ENCODE data around the gene RALGPS1.

RALGPS1 gene

GRCh38 chr9:126957687-126958053, 43.1 kb downstream of the RALGPS1 start:
- DNase-seq = no peak

DNA sequence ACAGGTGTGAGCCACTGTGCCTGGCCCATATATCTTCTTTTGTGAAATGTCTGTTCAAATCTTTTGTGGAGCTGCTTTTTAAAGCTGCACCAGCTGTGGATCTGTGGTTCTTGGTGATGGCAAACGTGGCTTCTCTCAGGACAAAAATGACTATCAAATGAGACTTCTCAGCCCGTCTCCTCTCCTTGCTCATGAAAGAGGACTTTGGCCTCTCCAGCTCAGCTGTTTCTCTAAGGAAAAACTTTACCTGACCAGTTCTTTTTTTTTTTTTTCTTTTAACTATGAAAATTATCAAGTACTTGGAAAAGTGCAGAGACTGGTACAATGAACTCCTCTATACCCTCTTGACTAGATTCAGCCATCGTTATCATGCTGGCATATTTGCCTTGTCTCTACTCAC, 44.8 kb downstream of the RALGPS1 start:
- no peak for DNase-seq

DNA sequence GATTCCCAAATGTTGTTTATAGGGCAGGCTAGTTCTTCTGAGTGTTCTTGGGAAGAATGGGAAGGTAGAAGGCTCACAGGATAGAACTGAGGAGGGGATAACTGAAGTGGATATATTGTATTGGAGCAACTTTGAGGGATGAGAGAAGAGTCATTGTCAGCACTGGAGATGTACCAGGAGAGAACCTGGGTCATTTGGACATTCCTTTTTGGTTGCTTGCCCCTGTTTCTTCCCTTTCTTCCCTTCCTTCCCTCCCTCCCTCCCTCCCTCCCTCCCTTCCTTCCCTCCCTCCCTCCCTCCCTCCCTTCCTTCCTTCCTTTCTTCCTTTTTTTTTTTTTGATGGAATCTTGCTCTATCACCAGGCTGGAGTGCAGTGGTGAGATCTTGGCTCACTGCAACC, 45.3 kb downstream of the RALGPS1 start:
- no peak for DNase-seq

GRCh38 chr9:126962336-126962735, 47.8 kb downstream of the RALGPS1 start:
- DNase-seq = no peak

DNA sequence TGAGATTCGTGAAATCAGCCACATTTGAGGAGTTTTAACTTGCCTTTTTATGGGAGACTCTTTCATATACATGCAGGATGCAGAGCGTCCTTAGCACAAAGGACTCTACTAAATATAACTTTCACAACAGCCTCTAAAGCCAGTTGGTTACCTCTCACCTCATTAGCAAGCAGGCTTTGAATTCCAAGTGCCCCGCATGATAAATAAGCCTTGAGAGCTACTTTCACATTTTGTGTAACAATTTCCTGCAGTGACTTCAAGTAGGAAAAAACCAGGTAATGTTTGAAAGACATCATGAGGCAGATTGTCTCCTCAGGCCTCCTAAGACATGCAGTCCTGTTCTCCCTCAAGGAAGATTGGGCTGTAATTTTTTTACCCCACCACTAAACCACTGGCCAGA, 50.5 kb downstream of the RALGPS1 start:
- no peak for DNase-seq

DNA sequence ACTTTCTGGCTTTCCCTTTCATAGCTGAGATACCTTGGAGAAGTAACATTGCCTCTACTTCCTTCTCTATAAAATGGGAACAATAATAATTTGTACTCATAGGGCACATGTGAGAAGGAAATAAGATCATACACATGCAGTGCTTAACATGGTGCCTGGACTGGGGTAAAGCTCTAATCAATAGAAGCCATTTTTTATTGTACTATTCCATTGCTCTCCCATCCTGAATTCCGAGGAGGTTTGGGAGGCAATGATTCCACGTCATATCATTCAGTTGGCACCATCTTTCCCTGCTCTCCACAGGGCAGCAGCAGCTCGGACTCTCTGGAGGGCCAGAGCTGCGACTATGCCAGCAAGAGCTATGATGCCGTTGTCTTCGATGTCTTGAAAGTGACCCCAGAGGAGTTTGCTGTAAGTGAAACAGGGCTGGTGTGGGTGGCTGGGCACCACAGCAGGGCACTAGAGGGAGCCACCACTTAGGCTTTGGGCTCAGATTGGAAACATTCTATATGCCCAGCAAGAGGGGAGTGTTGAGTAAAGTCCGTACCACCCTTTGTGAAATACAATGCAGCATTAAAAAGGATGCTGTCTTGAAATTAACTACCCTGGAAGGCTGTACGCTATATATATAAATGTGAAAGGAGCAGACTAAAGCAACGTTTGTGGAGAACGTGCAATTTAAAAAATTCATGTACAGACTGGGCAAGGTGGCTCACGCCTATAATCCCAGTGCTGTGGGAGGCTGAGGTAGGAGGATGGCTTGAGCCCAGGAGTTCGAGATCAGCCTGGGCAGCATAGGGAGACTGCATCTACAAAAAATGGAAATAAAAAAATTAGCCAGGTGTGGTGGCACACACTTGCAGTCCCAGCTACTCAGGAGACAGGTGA, 51.2 kb downstream of the RALGPS1 start:
- no peak for DNase-seq

DNA sequence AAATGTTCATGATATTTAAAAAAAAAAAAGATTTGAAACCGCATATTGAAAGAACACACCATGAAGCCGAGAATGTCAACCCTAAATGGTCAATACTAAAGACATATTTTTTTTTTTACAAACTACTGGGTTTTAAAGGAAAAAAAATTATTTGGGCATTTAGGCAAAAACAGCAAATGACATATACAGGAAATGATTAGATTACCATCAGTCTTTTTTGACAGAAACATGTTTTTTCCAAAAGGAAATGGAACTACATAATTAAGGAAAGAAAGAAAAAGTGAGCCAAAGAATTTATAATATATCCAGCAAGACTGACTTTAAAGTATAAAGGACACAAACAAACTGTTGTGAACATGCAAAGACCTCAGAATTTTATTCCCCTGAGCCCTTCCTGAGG, 56.7 kb downstream of the RALGPS1 start:
- no peak for DNase-seq

GRCh38 chr9:126973651-126974529, 59.3 kb downstream of the RALGPS1 start:
- DNase-seq = no peak

DNA sequence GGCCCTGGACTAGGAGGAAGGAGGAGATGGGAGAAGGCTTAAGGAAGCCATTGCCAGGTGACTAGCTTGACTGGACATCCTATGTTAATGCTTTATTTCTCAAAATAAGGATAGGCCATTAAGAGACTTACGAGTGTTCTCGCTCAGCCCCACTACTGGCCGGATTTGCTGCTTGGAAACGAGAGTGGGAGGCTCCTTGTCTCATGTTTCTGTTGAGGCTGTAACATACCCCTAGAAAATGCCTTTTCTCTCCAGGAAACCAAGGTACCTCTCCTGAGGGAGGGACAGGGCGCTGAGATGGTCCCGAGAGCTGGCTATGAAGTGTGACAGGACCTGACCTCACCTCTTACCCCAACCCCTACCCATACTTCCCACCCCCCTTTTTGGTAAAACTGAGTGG, 60.0 kb downstream of the RALGPS1 start:
- no peak for DNase-seq

GRCh38 chr9:126975327-126976220, 61.0 kb downstream of the RALGPS1 start:
- no peak for DNase-seq

GRCh38 chr9:126979461-126979860, 64.9 kb downstream of the RALGPS1 start:
- peak; percentile 7 for DNase-seq

DNA sequence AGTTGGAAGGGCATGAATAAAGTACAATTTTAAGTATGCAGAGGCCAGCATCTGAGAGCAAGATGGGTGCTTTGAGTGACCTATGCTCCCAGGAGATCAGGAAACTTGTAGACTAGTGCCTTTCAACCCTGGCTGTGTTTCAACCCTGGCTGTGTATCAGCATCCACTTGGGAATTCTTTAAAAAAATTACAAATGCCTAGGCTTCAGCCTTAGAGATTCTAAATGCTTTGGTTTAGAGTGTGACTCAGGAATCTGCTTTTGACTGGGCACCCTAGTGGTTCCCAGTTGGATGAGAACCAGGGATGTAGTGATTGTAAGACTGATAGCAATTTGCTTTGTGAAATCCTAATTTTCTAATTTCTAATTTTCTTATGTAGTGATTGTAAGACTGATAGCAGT, 65.6 kb downstream of the RALGPS1 start:
- no peak for DNase-seq

DNA sequence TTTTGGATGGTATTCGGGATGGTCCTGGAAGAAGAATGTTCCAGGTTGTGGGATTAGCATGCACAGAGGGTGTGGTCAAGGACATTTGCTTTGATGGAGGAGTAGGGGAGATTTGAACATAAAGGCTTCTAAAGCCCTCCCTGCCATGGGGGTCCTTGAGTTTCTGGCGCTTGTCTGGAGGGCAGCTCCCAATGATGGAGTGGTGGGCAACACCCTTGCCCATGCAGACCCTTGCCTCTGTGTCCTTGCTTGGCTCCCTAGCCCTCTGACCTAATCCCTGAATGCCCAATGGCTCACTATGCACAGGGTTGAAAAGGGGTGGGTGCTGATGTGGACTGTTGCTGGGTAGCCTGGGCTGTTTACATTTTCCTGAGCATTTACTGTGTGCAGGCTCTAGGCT, 66.6 kb downstream of the RALGPS1 start:
- DNase-seq = no peak

DNA sequence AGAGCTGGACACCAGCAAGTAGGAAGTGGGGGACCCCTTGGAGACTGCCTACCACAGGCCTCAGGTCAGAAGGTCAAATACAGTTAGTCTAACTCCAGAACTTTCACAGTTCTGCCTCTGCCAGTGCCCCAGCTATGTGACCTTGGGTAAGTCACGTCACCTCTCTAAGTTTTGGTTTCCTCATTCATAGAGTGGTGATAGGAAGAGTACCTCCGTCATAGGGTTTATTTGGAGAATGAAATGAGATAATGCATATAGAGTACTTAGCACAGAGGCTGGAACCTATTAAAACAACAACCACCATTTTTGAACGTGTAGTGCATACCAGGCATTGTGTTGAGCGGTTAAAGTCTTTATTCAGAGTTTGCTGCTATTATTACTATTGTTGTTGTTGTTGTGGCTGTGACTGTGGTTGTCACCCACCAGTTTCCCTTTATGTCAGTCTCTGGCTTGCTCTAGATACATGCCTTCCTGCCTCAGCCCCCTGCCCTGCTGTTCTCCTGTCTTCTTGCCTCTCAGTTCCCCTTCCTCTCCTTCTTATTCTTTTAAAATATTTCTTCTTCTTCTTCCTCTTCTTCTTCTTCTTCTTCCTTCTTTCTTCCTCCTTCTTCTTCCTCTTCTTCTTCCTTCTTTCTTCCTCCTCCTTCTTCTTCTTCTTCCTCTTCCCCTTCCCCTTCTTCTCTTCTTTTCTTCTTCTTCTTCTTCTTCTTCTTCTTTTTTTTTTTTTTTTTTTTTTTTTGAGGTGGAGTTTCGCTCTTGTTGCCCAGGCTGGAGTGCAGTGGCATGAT, 67.8 kb downstream of the RALGPS1 start:
- no peak for DNase-seq

- DNase-seq = no peak
Measured at GRCh38 chr9:126983767-126984166, 69.2 kb downstream of the RALGPS1 start.

- DNase-seq = no peak
Measured at GRCh38 chr9:126984969-126985368, 70.4 kb downstream of the RALGPS1 start.

- peak; percentile 42 for DNase-seq
Measured at GRCh38 chr9:126985870-126986498, 71.4 kb downstream of the RALGPS1 start.

- no peak for DNase-seq
Measured at GRCh38 chr9:126986506-126986951, 71.9 kb downstream of the RALGPS1 start.

- no peak for DNase-seq
Measured at GRCh38 chr9:126988857-126989256, 74.3 kb downstream of the RALGPS1 start.

DNA sequence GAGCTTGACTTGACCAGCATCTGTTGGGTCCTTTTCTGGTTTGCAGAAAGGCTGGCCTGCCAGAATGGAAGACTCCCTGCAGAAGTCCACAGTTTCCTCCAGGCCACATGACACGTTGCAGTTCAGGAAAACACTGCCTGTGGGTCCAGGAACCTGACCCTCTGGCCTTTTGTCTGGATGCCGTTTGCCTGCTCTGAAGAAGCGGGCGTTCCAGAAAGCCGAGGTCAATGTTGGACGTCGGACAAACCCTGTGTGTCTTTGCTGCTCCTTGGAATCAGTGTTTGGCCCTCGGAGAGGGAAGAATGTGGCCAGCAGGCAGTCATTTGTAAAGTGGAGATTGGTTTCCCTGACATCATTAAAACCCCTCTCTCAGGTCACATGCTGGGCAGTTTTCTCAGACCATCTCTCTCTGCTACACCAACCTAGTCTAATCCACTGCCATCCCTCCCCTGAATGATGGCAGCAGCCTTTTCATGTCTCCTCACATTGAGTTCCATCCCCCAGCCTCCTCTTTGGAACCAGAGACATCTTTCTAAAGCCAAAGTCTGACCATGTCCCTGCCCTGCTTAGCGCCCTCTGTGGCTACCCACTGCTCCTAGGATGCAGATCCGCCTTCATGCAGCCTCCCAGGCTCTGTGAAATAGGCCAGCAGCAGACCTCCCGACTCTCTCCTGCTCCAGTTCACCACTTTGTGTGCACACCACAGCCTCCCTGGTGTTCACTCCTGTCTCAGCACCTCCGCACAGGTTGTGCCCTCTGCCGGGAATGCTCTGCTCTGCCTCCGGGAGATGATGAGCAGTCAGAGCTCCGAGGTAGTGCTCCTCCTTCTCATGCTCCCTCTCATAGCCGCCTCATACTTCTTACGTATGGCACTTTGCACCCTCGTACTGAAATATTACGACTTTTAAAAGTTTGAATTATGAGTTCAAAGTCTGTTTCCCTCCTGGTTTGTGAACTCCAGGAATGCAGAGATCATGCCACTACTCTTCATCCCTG, 75.6 kb downstream of the RALGPS1 start:
- DNase-seq = no peak
